ENCODE measurements around the gene AP2A2. TPM values are rescaled to one million over a fixed set of nuclear protein-coding genes. Genes with fewer than 3 reads are reported as not detected.
"Not testable (repeated sequence)": the region's sequence is repeated elsewhere in the genome, so short reads cannot be mapped to it uniquely, and the experiment has no call there.

The AP2A2 gene
- total RNA-seq, 1 experiment from 2014 or later: 17.7 TPM

- H3K27me3 ChIP-seq (replicated peaks): no peaks in the 10 kb centered on the region
- H3K4me3 ChIP-seq: no peak overlapping the region
- no peaks in the 10 kb centered on the region for H3K4me1 ChIP-seq (replicated peaks)
Measured at GRCh38 chr11:972523-973211, 47.0 kb downstream of the AP2A2 start.

GRCh38 chr11:973237-973636, 47.6 kb downstream of the AP2A2 start:
- no peaks in the 10 kb centered on the region for H3K9me3 ChIP-seq (replicated peaks)
- H3K36me3 ChIP-seq: peaks cover 14% of the 10 kb centered on the region
- no peak overlapping the region for H3K4me3 ChIP-seq
- no peak for DNase-seq (ENCODE audit: low read depth in 1 of 2, low spot score in 2 of 2)
- H3K4me1 ChIP-seq (replicated peaks): no peaks in the 10 kb centered on the region
- H3K27ac ChIP-seq: no peak overlapping the region
- H3K27me3 ChIP-seq (replicated peaks): no peaks in the 10 kb centered on the region

More at GRCh38 chr11:972523-973211, 47.0 kb downstream of the AP2A2 start:
- Histone ChIP-seq H3K9me3 (replicated peaks) (no peaks in the 10 kb centered on the region), H3K36me3 (peaks cover 12% of the 10 kb centered on the region), H3K27ac (no peak overlapping the region)
- no peak for DNase-seq (ENCODE audit: low read depth in 1 of 2, low spot score in 2 of 2)

- H3K27me3 ChIP-seq (replicated peaks); H3K27ac ChIP-seq; H3K4me3 ChIP-seq; H3K9me3 ChIP-seq (replicated peaks); H3K4me1 ChIP-seq (replicated peaks); DNase-seq (ENCODE audit: low read depth in 1 of 2, low spot score in 2 of 2): not testable (repeated sequence)
- peaks cover 14% of the 10 kb centered on the region for H3K36me3 ChIP-seq
Measured at GRCh38 chr11:975376-975775, 49.7 kb downstream of the AP2A2 start.

GRCh38 chr11:975827-976226, 50.2 kb downstream of the AP2A2 start:
- no peaks in the 10 kb centered on the region for H3K9me3 ChIP-seq (replicated peaks)
- no peaks in the 10 kb centered on the region for H3K27me3 ChIP-seq (replicated peaks)
- peaks cover 14% of the 10 kb centered on the region for H3K36me3 ChIP-seq
- H3K4me1 ChIP-seq (replicated peaks): no peaks in the 10 kb centered on the region
- no peak for DNase-seq (ENCODE audit: low read depth in 1 of 2, low spot score in 2 of 2)
- H3K27ac ChIP-seq: no peak overlapping the region
- no peak overlapping the region for H3K4me3 ChIP-seq

GRCh38 chr11:976431-977160, 50.9 kb downstream of the AP2A2 start:
- DNase-seq (ENCODE audit: low read depth in 1 of 2, low spot score in 2 of 2): peak in 1 of 2 experiments; percentile 9
- Histone ChIP-seq H3K36me3 (peaks cover 14% of the 10 kb centered on the region), H3K4me1 (replicated peaks) (no peaks in the 10 kb centered on the region), H3K27me3 (replicated peaks) (no peaks in the 10 kb centered on the region), H3K4me3 (no peak overlapping the region), H3K27ac (no peak overlapping the region), H3K9me3 (replicated peaks) (no peaks in the 10 kb centered on the region)

GRCh38 chr11:977830-978720, 52.4 kb downstream of the AP2A2 start:
- Histone ChIP-seq H3K36me3 (peaks cover 11% of the 10 kb centered on the region), H3K27ac (no peak overlapping the region), H3K4me3 (no peak overlapping the region), H3K4me1 (replicated peaks) (no peaks in the 10 kb centered on the region), H3K9me3 (replicated peaks) (no peaks in the 10 kb centered on the region), H3K27me3 (replicated peaks) (no peaks in the 10 kb centered on the region)
- no peak for DNase-seq (ENCODE audit: low read depth in 1 of 2, low spot score in 2 of 2)

GRCh38 chr11:978781-979180, 53.1 kb downstream of the AP2A2 start:
- Histone ChIP-seq H3K4me3 (no peak overlapping the region), H3K36me3 (peaks cover 11% of the 10 kb centered on the region), H3K27me3 (replicated peaks) (no peaks in the 10 kb centered on the region), H3K27ac (no peak overlapping the region), H3K9me3 (replicated peaks) (no peaks in the 10 kb centered on the region), H3K4me1 (replicated peaks) (no peaks in the 10 kb centered on the region)
- DNase-seq (ENCODE audit: low read depth in 1 of 2, low spot score in 2 of 2): no peak

GRCh38 chr11:980438-981357, 55.0 kb downstream of the AP2A2 start:
- Histone ChIP-seq H3K9me3 (replicated peaks) (no peaks in the 10 kb centered on the region), H3K27ac (no peak overlapping the region), H3K4me1 (replicated peaks) (no peaks in the 10 kb centered on the region), H3K36me3 (peaks cover 12% of the 10 kb centered on the region), H3K27me3 (replicated peaks) (no peaks in the 10 kb centered on the region), H3K4me3 (no peak overlapping the region)
- no peak for DNase-seq (ENCODE audit: low read depth in 1 of 2, low spot score in 2 of 2)

- no peak for DNase-seq (ENCODE audit: low read depth in 1 of 2, low spot score in 2 of 2)
- Histone ChIP-seq H3K36me3 (peaks cover 14% of the 10 kb centered on the region), H3K9me3 (replicated peaks) (no peaks in the 10 kb centered on the region), H3K27ac (no peak overlapping the region), H3K4me3 (no peak overlapping the region), H3K27me3 (replicated peaks) (no peaks in the 10 kb centered on the region), H3K4me1 (replicated peaks) (no peaks in the 10 kb centered on the region)
Measured at GRCh38 chr11:981764-982163, 56.1 kb downstream of the AP2A2 start.

- Histone ChIP-seq H3K27me3 (replicated peaks) (no peaks in the 10 kb centered on the region), H3K27ac (no peak overlapping the region), H3K4me1 (replicated peaks) (no peaks in the 10 kb centered on the region), H3K36me3 (peaks cover 3% of the 10 kb centered on the region; the same call in 1 of the 2 replicates), H3K9me3 (replicated peaks) (no peaks in the 10 kb centered on the region), H3K4me3 (no peak overlapping the region)
- DNase-seq (ENCODE audit: low read depth in 1 of 2, low spot score in 2 of 2): no peak
Measured at GRCh38 chr11:984546-984945, 58.9 kb downstream of the AP2A2 start.

- no peak overlapping the region for H3K27ac ChIP-seq
- peaks cover 3% of the 10 kb centered on the region; the same call in 1 of the 2 replicates for H3K36me3 ChIP-seq
- H3K27me3 ChIP-seq (replicated peaks): no peaks in the 10 kb centered on the region
- H3K9me3 ChIP-seq (replicated peaks): no peaks in the 10 kb centered on the region
- H3K4me3 ChIP-seq: no peak overlapping the region
- no peaks in the 10 kb centered on the region for H3K4me1 ChIP-seq (replicated peaks)
- DNase-seq (ENCODE audit: low read depth in 1 of 2, low spot score in 2 of 2): no peak
Measured at GRCh38 chr11:985406-985805, 59.7 kb downstream of the AP2A2 start.

GRCh38 chr11:985848-986247, 60.2 kb downstream of the AP2A2 start:
- Histone ChIP-seq H3K4me3 (no peak overlapping the region), H3K27me3 (replicated peaks) (no peaks in the 10 kb centered on the region), H3K9me3 (replicated peaks) (no peaks in the 10 kb centered on the region), H3K4me1 (replicated peaks) (no peaks in the 10 kb centered on the region), H3K27ac (no peak overlapping the region), H3K36me3 (peaks cover 3% of the 10 kb centered on the region; the same call in 1 of the 2 replicates)
- DNase-seq (ENCODE audit: low read depth in 1 of 2, low spot score in 2 of 2): no peak
